GM18499 (cell line): ENCODE data around the gene EVC.

Experiments used
- ATAC-seq: cut with Tn5 transposase; IDR thresholded peaks from one replicate; pipeline ENCODE4 v1.9.1; 2021; ENCODE audit warnings: moderate number of reproducible peaks; ENCODE audit not compliant: insufficient read depth, unreplicated experiment

The EVC gene

GRCh38 chr4:5730436-5730835 is 19.4 kb downstream of the EVC start:
- no peak for ATAC-seq

GRCh38 chr4:5730993-5731990 is 20.3 kb downstream of the EVC start:
- no peak for ATAC-seq

- ATAC-seq = no peak
These were observed 21.2 kb downstream of the EVC start for GRCh38 chr4:5732158-5732557.

- no peak for ATAC-seq
These were observed 23.9 kb downstream of the EVC start for GRCh38 chr4:5734853-5735252.

- no peak for ATAC-seq
These were observed 24.5 kb downstream of the EVC start for GRCh38 chr4:5735463-5735862.

- no peak for ATAC-seq
These were observed 27.1 kb downstream of the EVC start for GRCh38 chr4:5738061-5738460.

GRCh38 chr4:5742388-5742787 is 31.4 kb downstream of the EVC start:
- no peak for ATAC-seq

GRCh38 chr4:5742968-5743367 is 32.0 kb downstream of the EVC start:
- ATAC-seq = no peak

- ATAC-seq = no peak
These were observed 35.2 kb downstream of the EVC start for GRCh38 chr4:5746250-5746649.

- no peak for ATAC-seq
These were observed 36.1 kb downstream of the EVC start for GRCh38 chr4:5746829-5747737.

GRCh38 chr4:5747738-5748375 is 36.9 kb downstream of the EVC start:
- ATAC-seq = no peak

- ATAC-seq = no peak
These were observed 38.6 kb downstream of the EVC start for GRCh38 chr4:5749568-5749967.

- ATAC-seq = no peak
These were observed 39.3 kb downstream of the EVC start for GRCh38 chr4:5750052-5750945.

- no peak for ATAC-seq
These were observed 40.1 kb downstream of the EVC start for GRCh38 chr4:5750946-5751665.

- ATAC-seq = no peak
These were observed 40.8 kb downstream of the EVC start for GRCh38 chr4:5751666-5752375.

- no peak for ATAC-seq
These were observed 41.6 kb downstream of the EVC start for GRCh38 chr4:5752376-5753184.

- no peak for ATAC-seq
These were observed 42.4 kb downstream of the EVC start for GRCh38 chr4:5753366-5753765.
